NB4 (cell line): ENCODE results near the gene PKNOX2.

Source experiments
- MYC ChIP-seq: IDR thresholded peaks from 2 replicates; pipeline ENCODE4 v1.6.1; 2011; ENCODE audit warnings: low read depth, low read length
- POLR2A ChIP-seq: IDR thresholded peaks from 2 replicates; pipeline ENCODE4 v1.6.1; 2011; ENCODE audit warnings: mild to moderate bottlenecking; ENCODE audit not compliant: insufficient read length; ENCODE audit errors: extremely low read depth
- TF ChIP-seq, protein P1 (sequence below): IDR thresholded peaks from one replicate; pipeline ENCODE4 v1.5.1; 2012; ENCODE audit warnings: low read depth, low read length

- TF ChIP-seq, protein P1, sequence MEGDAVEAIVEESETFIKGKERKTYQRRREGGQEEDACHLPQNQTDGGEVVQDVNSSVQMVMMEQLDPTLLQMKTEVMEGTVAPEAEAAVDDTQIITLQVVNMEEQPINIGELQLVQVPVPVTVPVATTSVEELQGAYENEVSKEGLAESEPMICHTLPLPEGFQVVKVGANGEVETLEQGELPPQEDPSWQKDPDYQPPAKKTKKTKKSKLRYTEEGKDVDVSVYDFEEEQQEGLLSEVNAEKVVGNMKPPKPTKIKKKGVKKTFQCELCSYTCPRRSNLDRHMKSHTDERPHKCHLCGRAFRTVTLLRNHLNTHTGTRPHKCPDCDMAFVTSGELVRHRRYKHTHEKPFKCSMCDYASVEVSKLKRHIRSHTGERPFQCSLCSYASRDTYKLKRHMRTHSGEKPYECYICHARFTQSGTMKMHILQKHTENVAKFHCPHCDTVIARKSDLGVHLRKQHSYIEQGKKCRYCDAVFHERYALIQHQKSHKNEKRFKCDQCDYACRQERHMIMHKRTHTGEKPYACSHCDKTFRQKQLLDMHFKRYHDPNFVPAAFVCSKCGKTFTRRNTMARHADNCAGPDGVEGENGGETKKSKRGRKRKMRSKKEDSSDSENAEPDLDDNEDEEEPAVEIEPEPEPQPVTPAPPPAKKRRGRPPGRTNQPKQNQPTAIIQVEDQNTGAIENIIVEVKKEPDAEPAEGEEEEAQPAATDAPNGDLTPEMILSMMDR, result no peak
- TF ChIP-seq POLR2A (no peak), MYC (no peak)
Measured at GRCh38 chr11:125202362-125202880, 37.9 kb downstream of the PKNOX2 start.
